Neural cell (in vitro differentiated cells): ENCODE measurements around the gene KLHL30. TPM values are rescaled to one million over a fixed set of nuclear protein-coding genes. Genes with fewer than 3 reads are reported as not detected.

Experiments
- H2AFZ ChIP-seq: fragments of 200-600, 300-800 bp; sonication (generic), shearing (Covaris generic); 2 replicates; pipeline ENCODE4 v1.6.0; 2014; ENCODE audit warnings: low read depth, mild to moderate bottlenecking, antibody characterized with exemption, low read length, moderate library complexity
- H3F3A ChIP-seq: fragments of 200-600 bp; shearing (Covaris generic); 2 replicates; pipeline ENCODE4 v1.6.1; 2016; ENCODE audit warnings: mild to moderate bottlenecking, moderate library complexity, mixed read lengths, antibody characterized with exemption, low read length; ENCODE audit not compliant: insufficient read depth, poor library complexity, severe bottlenecking
- H3K27ac ChIP-seq: fragments of 200-600, 300-800 bp; sonication (generic), shearing (Covaris generic); 2 replicates; pipeline ENCODE4 v1.5.1; 2014; ENCODE audit warnings: mild to moderate bottlenecking, low read length, moderate library complexity
- H3K27me3 ChIP-seq: fragments of 300-800, 200-600 bp; sonication (generic), shearing (Covaris generic); 2 replicates; pipeline ENCODE4 v1.6.0; 2014; ENCODE audit warnings: mild to moderate bottlenecking, low read depth, low read length, moderate library complexity; ENCODE audit not compliant: insufficient read depth
- H3K36me3 ChIP-seq: fragments of 300-800, 200-600 bp; sonication (generic), shearing (Covaris generic); 2 replicates; pipeline ENCODE4 v1.5.1; 2014; ENCODE audit warnings: mild to moderate bottlenecking, antibody characterized with exemption, low read length, moderate library complexity; ENCODE audit not compliant: insufficient read depth
- H3K4me2 ChIP-seq: fragments of 300-800, 200-600 bp; sonication (generic), shearing (Covaris generic); 2 replicates; pipeline ENCODE4 v1.6.0; 2014; ENCODE audit warnings: mild to moderate bottlenecking, low read length
- H3K4me3 ChIP-seq: fragments of 300-800, 200-600 bp; sonication (generic), shearing (Covaris generic); 2 replicates; pipeline ENCODE4 v1.5.1; 2014; ENCODE audit warnings: mild to moderate bottlenecking, low read length, moderate library complexity
- H3K79me2 ChIP-seq: fragments of 200-600 bp; shearing (Covaris generic); replicated peaks from 2 replicates; pipeline ENCODE4 v1.6.0; 2014; ENCODE audit warnings: mild to moderate bottlenecking, low read length, moderate library complexity; ENCODE audit not compliant: insufficient read depth
- H3K9ac ChIP-seq: fragments of 300-800, 200-600 bp; sonication (generic), shearing (Covaris generic); 2 replicates; pipeline ENCODE4 v1.6.1; 2016; ENCODE audit warnings: mild to moderate bottlenecking, low read length, mixed read lengths
- H3K9me2 ChIP-seq: fragments of 200-600 bp; shearing (Covaris generic); 2 replicates; pipeline ENCODE4 v1.6.1; 2016; ENCODE audit warnings: mild to moderate bottlenecking, low read length, mixed read lengths; ENCODE audit not compliant: insufficient read depth
- H3K9me3 ChIP-seq: fragments of 200-600, 300-800 bp; sonication (generic), shearing (Covaris generic); 2 replicates; pipeline ENCODE4 v1.6.1; 2016; ENCODE audit warnings: mild to moderate bottlenecking, mixed run types, low read length, moderate library complexity, mixed read lengths
- H4K20me1 ChIP-seq: fragments of 200-600 bp; shearing (Covaris generic); 2 replicates; pipeline ENCODE4 v1.6.1; 2016; ENCODE audit warnings: mild to moderate bottlenecking, mixed run types; ENCODE audit not compliant: insufficient read depth
- EP300 ChIP-seq: fragments of 450-650 bp; conservative IDR thresholded peaks from 2 replicates; pipeline ENCODE4 v1.6.1; 2014; ENCODE audit warnings: antibody characterized with exemption, mild to moderate bottlenecking, moderate library complexity; ENCODE audit not compliant: poor library complexity, severe bottlenecking
- MXI1 ChIP-seq: fragments of 450-650 bp; conservative IDR thresholded peaks from 2 replicates; pipeline ENCODE4 v1.6.1; 2014; ENCODE audit warnings: antibody characterized with exemption, mild to moderate bottlenecking; ENCODE audit not compliant: poor library complexity, severe bottlenecking
- POLR2AphosphoS5 ChIP-seq: IDR thresholded peaks from 2 replicates; pipeline ENCODE4 v1.6.1; 2012
- RAD21 ChIP-seq: fragments of 450-650 bp; conservative IDR thresholded peaks from 2 replicates; pipeline ENCODE4 v1.6.1; 2014; ENCODE audit warnings: antibody characterized with exemption, mild to moderate bottlenecking, moderate library complexity
- REST ChIP-seq: IDR thresholded peaks from 2 replicates; pipeline ENCODE4 v1.6.1; 2012; ENCODE audit warnings: borderline replicate concordance
- TAF1 ChIP-seq: IDR thresholded peaks from 2 replicates; pipeline ENCODE4 v1.6.1; 2012; ENCODE audit warnings: low read depth
- polyA plus RNA-seq: library from polyadenylated mRNA; depleted of rRNA; stranded (reverse); fragments of >200 nt; gene quantifications from 2 replicates; pipeline ENCODE4 v1.2.3, GENCODE V29; 2014

Gene KLHL30
- polyA plus RNA-seq, 1 donor from 2014 or later: not detected

- H3K4me2 ChIP-seq: no peak overlapping the region
- H2AFZ ChIP-seq: no peak overlapping the region
- no peaks in the 10 kb centered on the region for H3K27me3 ChIP-seq
Measured at GRCh38 chr2:238129166-238130010, 9.1 kb upstream of the KLHL30 start.

GRCh38 chr2:238130111-238130695 is 8.3 kb upstream of the KLHL30 start:
- Histone ChIP-seq H3K4me2 (no peak overlapping the region), H3K9ac (no peak overlapping the region)

More at GRCh38 chr2:238129166-238130010, 9.1 kb upstream of the KLHL30 start:
- H3K9ac ChIP-seq: no peak overlapping the region
- H3K4me3 ChIP-seq: no peak overlapping the region
- H3K27ac ChIP-seq: no peak overlapping the region
- no peaks in the 10 kb centered on the region for H3F3A ChIP-seq
- no peak for TF ChIP-seq TAF1
- H3K9me2 ChIP-seq: no peaks in the 10 kb centered on the region
- H3K79me2 ChIP-seq: no peaks in the 10 kb centered on the region
- no peaks in the 10 kb centered on the region for H3K36me3 ChIP-seq
- no peaks in the 10 kb centered on the region for H4K20me1 ChIP-seq
- no peaks in the 10 kb centered on the region for H3K9me3 ChIP-seq

More at GRCh38 chr2:238130111-238130695, 8.3 kb upstream of the KLHL30 start:
- no peaks in the 10 kb centered on the region for H4K20me1 ChIP-seq
- no peaks in the 10 kb centered on the region for H3K27me3 ChIP-seq
- no peaks in the 10 kb centered on the region for H3K36me3 ChIP-seq
- H3F3A ChIP-seq: no peaks in the 10 kb centered on the region
- no peaks in the 10 kb centered on the region for H3K9me2 ChIP-seq
- no peak overlapping the region for H3K4me3 ChIP-seq
- no peaks in the 10 kb centered on the region for H3K9me3 ChIP-seq
- TF ChIP-seq TAF1 (no peak), RAD21 (no peak), POLR2AphosphoS5 (no peak), EP300 (no peak), MXI1 (no peak), REST (no peak)
- H3K27ac ChIP-seq: no peak overlapping the region
- no peaks in the 10 kb centered on the region for H3K79me2 ChIP-seq
- no peak overlapping the region for H2AFZ ChIP-seq
